Bronchial epithelial cell (primary cell): ENCODE results near the gene GFRAL. TPM values are rescaled to one million over a fixed set of nuclear protein-coding genes. Genes with fewer than 3 reads are reported as not detected.

Source experiments
- DNase-seq: peaks from one replicate; pipeline ENCODE4 v3.0.0-alpha.2; 2010; ENCODE audit warnings: low read depth
- FAIRE-seq: peaks from 2 replicates; lab custom pipeline; 2011; peaks lifted over from hg19 to GRCh38; lab: Jason Lieb, UNC
- H3K27me3 ChIP-seq: 2 replicates; pipeline ENCODE4 v1.5.1; 2011; ENCODE audit warnings: low read length; ENCODE audit not compliant: control insufficient read depth, insufficient read depth
- H3K36me3 ChIP-seq: 2 replicates; pipeline ENCODE4 v1.5.1; 2011; ENCODE audit warnings: low read length; ENCODE audit not compliant: control insufficient read depth, insufficient read depth
- H3K4me3 ChIP-seq: 2 replicates; pipeline ENCODE4 v1.5.1; 2011; ENCODE audit warnings: mild to moderate bottlenecking, low read depth, low read length, control low read depth
- CTCF ChIP-seq: IDR thresholded peaks from 2 replicates; pipeline ENCODE4 v1.5.1; 2011; ENCODE audit warnings: mild to moderate bottlenecking, moderate library complexity, low read length, control low read depth, inconsistent platforms; ENCODE audit not compliant: insufficient read depth, severe bottlenecking
- total RNA-seq: library from RNA; depleted of rRNA; stranded (reverse); fragments of >200 nt; gene quantifications from 2 replicates; pipeline ENCODE4 v1.2.1, GENCODE V29; 2014

GFRAL gene
- total RNA-seq, result not detected in 2 replicates

- Histone ChIP-seq H3K4me3 (no peak within 1 kb of the TSS), H3K27me3 (no peaks in the 10 kb centered on the region), H3K36me3 (no peaks in the 10 kb centered on the region)
- DNase-seq (no peak), FAIRE-seq (no peak)
- no peak for TF ChIP-seq CTCF
These were observed at the start of gene GFRAL for GRCh38 chr6:55327169-55327568. TSS of gene GFRAL (plus strand) at chr6:55327469. CDS start at chr6:55327555, 86 bp downstream.

GRCh38 chr6:55277646-55278045 is 49.6 kb upstream of the GFRAL start:
- Histone ChIP-seq H3K4me3 (no peak overlapping the region), H3K36me3 (no peaks in the 10 kb centered on the region), H3K27me3 (no peaks in the 10 kb centered on the region)
- DNase-seq (no peak), FAIRE-seq (no peak)
- no peak for TF ChIP-seq CTCF

- no peak for DNase-seq
- FAIRE-seq, result no peak
- H3K36me3 ChIP-seq, result no peaks in the 10 kb centered on the region
- TF ChIP-seq CTCF, result no peak
- H3K27me3 ChIP-seq, result peaks cover 2% of the 10 kb centered on the region
- H3K4me3 ChIP-seq, result no peak overlapping the region
These were observed 46.1 kb upstream of the GFRAL start for GRCh38 chr6:55281215-55281614.

- H3K4me3 ChIP-seq, result no peak overlapping the region
- DNase-seq, result no peak
- H3K36me3 ChIP-seq, result no peaks in the 10 kb centered on the region
- FAIRE-seq, result no peak
- peaks cover 2% of the 10 kb centered on the region for H3K27me3 ChIP-seq
- TF ChIP-seq CTCF, result no peak
These were observed 45.2 kb upstream of the GFRAL start for GRCh38 chr6:55282115-55282514.

- peaks cover 2% of the 10 kb centered on the region for H3K27me3 ChIP-seq
- TF ChIP-seq CTCF, result no peak
- no peak for DNase-seq
- H3K36me3 ChIP-seq, result no peaks in the 10 kb centered on the region
- peak; percentile 13 for FAIRE-seq
- H3K4me3 ChIP-seq, result no peak overlapping the region
These were observed 40.4 kb upstream of the GFRAL start for GRCh38 chr6:55286824-55287223.

GRCh38 chr6:55290736-55291135 is 36.5 kb upstream of the GFRAL start:
- FAIRE-seq (no peak), DNase-seq (peak; percentile 6)

More at GRCh38 chr6:55290736-55291135, 36.5 kb upstream of the GFRAL start:
- no peak for TF ChIP-seq CTCF
- H3K4me3 ChIP-seq, result no peak overlapping the region
- H3K27me3 ChIP-seq, result no peaks in the 10 kb centered on the region
- H3K36me3 ChIP-seq, result no peaks in the 10 kb centered on the region
